Mammary epithelial cell (primary cell): ENCODE results near the gene MTCH1.

ENCODE experiments used
- EZH2 ChIP-seq: IDR thresholded peaks from 2 replicates; pipeline ENCODE4 v1.6.1; 2012; ENCODE audit warnings: low read length, inconsistent platforms, borderline replicate concordance
- TF ChIP-seq, protein P1 (sequence below), 2 donors: IDR thresholded peaks in 1 of 2; conservative IDR thresholded peaks in 1 of 2; 2 replicates each; pipeline ENCODE4 v1.5.1; 2011 to 2012; ENCODE audit warnings: inconsistent platforms in 2 of 2, low read length in 2 of 2, mild to moderate bottlenecking in 2 of 2, control low read depth in 1 of 2, low read depth in 1 of 2; ENCODE audit not compliant: insufficient read depth in 1 of 2; ENCODE audit errors: extremely low read depth in 1 of 2

GRCh38 chr6:36961441-36962435, 24.3 kb downstream of the MTCH1 start:
- TF ChIP-seq, protein P1, sequence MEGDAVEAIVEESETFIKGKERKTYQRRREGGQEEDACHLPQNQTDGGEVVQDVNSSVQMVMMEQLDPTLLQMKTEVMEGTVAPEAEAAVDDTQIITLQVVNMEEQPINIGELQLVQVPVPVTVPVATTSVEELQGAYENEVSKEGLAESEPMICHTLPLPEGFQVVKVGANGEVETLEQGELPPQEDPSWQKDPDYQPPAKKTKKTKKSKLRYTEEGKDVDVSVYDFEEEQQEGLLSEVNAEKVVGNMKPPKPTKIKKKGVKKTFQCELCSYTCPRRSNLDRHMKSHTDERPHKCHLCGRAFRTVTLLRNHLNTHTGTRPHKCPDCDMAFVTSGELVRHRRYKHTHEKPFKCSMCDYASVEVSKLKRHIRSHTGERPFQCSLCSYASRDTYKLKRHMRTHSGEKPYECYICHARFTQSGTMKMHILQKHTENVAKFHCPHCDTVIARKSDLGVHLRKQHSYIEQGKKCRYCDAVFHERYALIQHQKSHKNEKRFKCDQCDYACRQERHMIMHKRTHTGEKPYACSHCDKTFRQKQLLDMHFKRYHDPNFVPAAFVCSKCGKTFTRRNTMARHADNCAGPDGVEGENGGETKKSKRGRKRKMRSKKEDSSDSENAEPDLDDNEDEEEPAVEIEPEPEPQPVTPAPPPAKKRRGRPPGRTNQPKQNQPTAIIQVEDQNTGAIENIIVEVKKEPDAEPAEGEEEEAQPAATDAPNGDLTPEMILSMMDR (conservative IDR thresholded peaks at IDR 0.05 in 1 of 2, IDR thresholded peaks at IDR 0.05 in 1 of 2; ENCODE audit: extremely low read depth in 1 of 2, insufficient read depth in 1 of 2, low read depth in 1 of 2, low read length in 2 of 2), result no peak
- no peak for TF ChIP-seq EZH2
